ENCODE measurements around the gene INTS4.
A peak's percentile ranks its signal among the peaks of the same experiment; 100 is the strongest.
"Not testable (repeated sequence)": the region's sequence is repeated elsewhere in the genome, so short reads cannot be mapped to it uniquely, and the experiment has no call there.

INTS4 gene

GRCh38 chr11:77958583-77959177, 35.8 kb downstream of the INTS4 start:
- not testable (repeated sequence) for DNase-seq (ENCODE audit: low read depth)

- not testable (repeated sequence) for DNase-seq (ENCODE audit: low read depth)
Observed at GRCh38 chr11:77943296-77943695, 51.2 kb downstream of the INTS4 start.

GRCh38 chr11:77942465-77942864, 52.0 kb downstream of the INTS4 start:
- not testable (repeated sequence) for DNase-seq (ENCODE audit: low read depth)

GRCh38 chr11:77933596-77933995, 60.9 kb downstream of the INTS4 start:
- DNase-seq (ENCODE audit: low read depth): not testable (repeated sequence)

GRCh38 chr11:77930334-77931208, 63.9 kb downstream of the INTS4 start:
- DNase-seq (ENCODE audit: low read depth): not testable (repeated sequence)

GRCh38 chr11:77917713-77918112, 76.8 kb downstream of the INTS4 start:
- not testable (repeated sequence) for DNase-seq (ENCODE audit: low read depth)

- peak; percentile 27 for DNase-seq (ENCODE audit: low read depth)
Observed at GRCh38 chr11:77914307-77914791, 80.1 kb downstream of the INTS4 start.

- not testable (repeated sequence) for DNase-seq (ENCODE audit: low read depth)
Observed at GRCh38 chr11:77913608-77914306, 80.7 kb downstream of the INTS4 start.

GRCh38 chr11:77910828-77911227, 83.6 kb downstream of the INTS4 start:
- DNase-seq (ENCODE audit: low read depth): not testable (repeated sequence)

GRCh38 chr11:77909277-77909676, 85.2 kb downstream of the INTS4 start:
- no peak for DNase-seq (ENCODE audit: low read depth)

GRCh38 chr11:77908835-77909234, 85.6 kb downstream of the INTS4 start:
- no peak for DNase-seq (ENCODE audit: low read depth)

- DNase-seq (ENCODE audit: low read depth): not testable (repeated sequence)
Observed at GRCh38 chr11:77894949-77895348, 99.5 kb downstream of the INTS4 start.

GRCh38 chr11:77891703-77892102, 102.8 kb downstream of the INTS4 start:
- DNase-seq (ENCODE audit: low read depth): not testable (repeated sequence)

GRCh38 chr11:77891256-77891655, 103.2 kb downstream of the INTS4 start:
- DNase-seq (ENCODE audit: low read depth): not testable (repeated sequence)

- DNase-seq (ENCODE audit: low read depth): not testable (repeated sequence)
Observed at GRCh38 chr11:77890619-77891056, 103.8 kb downstream of the INTS4 start.

GRCh38 chr11:77890100-77890614, 104.3 kb downstream of the INTS4 start:
- DNase-seq (ENCODE audit: low read depth): not testable (repeated sequence)

GRCh38 chr11:77889045-77889444, 105.4 kb downstream of the INTS4 start:
- not testable (repeated sequence) for DNase-seq (ENCODE audit: low read depth)

- DNase-seq (ENCODE audit: low read depth): no peak
Observed at GRCh38 chr11:77886401-77886800, 108.1 kb downstream of the INTS4 start.

GRCh38 chr11:77884829-77885190, 109.7 kb downstream of the INTS4 start:
- no peak for DNase-seq (ENCODE audit: low read depth)

GRCh38 chr11:77884186-77884828, 110.2 kb downstream of the INTS4 start:
- DNase-seq (ENCODE audit: low read depth): peak; percentile 69

- DNase-seq (ENCODE audit: low read depth): no peak
Observed at GRCh38 chr11:77883775-77884174, 110.7 kb downstream of the INTS4 start.

- no peak for DNase-seq (ENCODE audit: low read depth)
Observed at GRCh38 chr11:77882396-77882795, 112.1 kb downstream of the INTS4 start.
